Esophagus squamous epithelium (tissue), 5 donors: ENCODE data around the gene ATP6V0A4. TPM values are rescaled to one million over a fixed set of nuclear protein-coding genes. Genes with fewer than 3 reads are reported as not detected.

ENCODE experiments used
- DNase-seq: peaks from one replicate; lab custom pipeline; 2025; lab: John Stamatoyannopoulos, UW
- H3K27ac ChIP-seq, 4 donors: fragments of 200-600 bp; sonication (generic); one replicate each; pipeline ENCODE4 v1.5.1; 2016 to 2019; ENCODE audit warnings: mild to moderate bottlenecking in 1 of 4
- H3K27me3 ChIP-seq, 4 donors: fragments of 200-600 bp; sonication (generic); 1 replicate in 3 of 4; 2 replicates in 1 of 4; pipeline versions ENCODE4 v1.5.1 to v1.6.0; 2017 to 2021; ENCODE audit warnings: antibody characterized with exemption in 1 of 4
- H3K36me3 ChIP-seq, 3 donors: fragments of 200-600 bp; sonication (generic); one replicate each; pipeline ENCODE4 v1.5.1; 2016 to 2019
- H3K4me1 ChIP-seq, 3 donors: fragments of 200-600 bp; sonication (generic); one replicate each; pipeline ENCODE4 v1.5.1; 2017 to 2019
- H3K4me3 ChIP-seq, 4 donors: fragments of 200-600 bp; sonication (generic); 1 replicate in 3 of 4; 2 replicates in 1 of 4; pipeline ENCODE4 v1.5.1; 2016 to 2019; ENCODE audit warnings: mild to moderate bottlenecking in 2 of 4, moderate library complexity in 1 of 4
- H3K9me3 ChIP-seq, 3 donors: fragments of 200-600 bp; sonication (generic); one replicate each; pipeline ENCODE4 v1.5.1; 2016 to 2019
- CTCF ChIP-seq, 6 experiments: fragments of 450-650 bp in 4 of 6; fragments of 200-600 bp in 2 of 6; sonication (generic) in 2 of 6; IDR thresholded peaks; one replicate each; pipeline ENCODE4 v1.5.1; 2016 to 2019; ENCODE audit warnings: antibody characterized with exemption in 6 of 6, mild to moderate bottlenecking in 4 of 6, moderate library complexity in 4 of 6
- POLR2A ChIP-seq, 4 donors: fragments of 450-650 bp; IDR thresholded peaks; one replicate each; pipeline ENCODE4 v1.6.1; 2017; ENCODE audit warnings: antibody characterized with exemption in 4 of 4, mild to moderate bottlenecking in 4 of 4, moderate library complexity in 3 of 4
- WGBS, 2 donors: methylation state at CpG; one replicate each; pipeline ENCODE4 v1.1.5; 2018; 5-methylcytosine and 5-hydroxymethylcytosine counted together
- intact Hi-C: fragments of 100-400 bp; cut with DNase I; formaldehyde crosslinking; loops from one replicate; pipeline ENCODE4 v1.15.0; 2022
- total RNA-seq, 4 donors: library from RNA; depleted of rRNA; stranded (reverse); fragments of >200 nt; gene quantifications; one replicate each; pipeline ENCODE4 v1.1.0, GENCODE V29; 2016
- donor health status: DM: yes; HTN: yes; CAD: no.

ATP6V0A4 gene
- total RNA-seq, 4 donors from 2014 or later = 0.95 to 11.7 (median 5.6) TPM

DNA sequence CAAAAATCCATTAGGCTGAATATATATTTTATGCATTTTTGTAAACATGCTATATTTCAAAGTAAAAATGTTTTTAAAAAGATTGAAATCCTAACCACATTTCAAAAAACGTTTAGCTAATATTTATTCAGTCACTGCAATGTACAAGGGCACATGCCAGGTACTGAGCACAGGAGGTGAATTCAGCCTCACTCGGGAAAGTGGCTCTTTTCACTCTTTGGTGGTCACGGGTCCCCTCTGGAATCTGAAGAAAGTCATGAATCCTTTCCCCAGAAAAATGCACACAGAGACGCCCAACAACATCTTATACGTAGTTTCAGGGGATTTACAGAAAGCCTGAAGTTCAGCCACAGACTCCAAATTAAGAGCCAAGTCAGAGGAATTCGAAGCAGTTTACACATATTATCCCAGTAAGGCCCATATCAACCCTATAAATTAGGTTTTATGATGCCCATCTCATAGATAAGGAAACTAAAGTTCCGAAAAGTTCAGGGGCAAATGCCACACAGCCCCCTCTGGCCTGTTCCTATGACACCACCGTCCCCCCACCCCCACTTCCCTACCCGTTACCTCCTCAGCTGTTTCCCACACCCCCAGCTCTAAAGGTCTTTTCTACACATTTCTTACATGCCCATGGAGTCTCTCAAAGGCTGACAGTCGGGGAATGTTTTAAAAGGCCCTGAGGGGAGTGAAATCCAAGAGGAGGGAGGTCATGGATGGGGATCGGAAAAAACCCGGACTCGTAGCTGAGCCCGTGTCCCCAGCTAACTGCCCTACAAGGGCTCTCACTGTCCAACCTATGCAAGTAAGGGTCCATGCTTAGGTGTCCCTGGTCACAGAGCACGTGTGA, 87.2 kb downstream of the ATP6V0A4 start:
- no peaks in the 10 kb centered on the region for H3K4me1 ChIP-seq
- H3K27ac ChIP-seq = no peak overlapping the region
- intact Hi-C loops = no loop called here
- no peaks in the 10 kb centered on the region for H3K9me3 ChIP-seq
- no peaks in the 10 kb centered on the region for H3K36me3 ChIP-seq
- no peak overlapping the region for H3K4me3 ChIP-seq
- H3K27me3 ChIP-seq = peaks cover 0 to 6% (median 0%) of the 10 kb centered on the region in 4 donors
- 69% methylated on average over 10 to 12 of the region's 15 CpGs for WGBS, 2 donors
- DNase-seq = no peak
- no peak for TF ChIP-seq POLR2A (IDR thresholded peaks at IDR 0.05)
- no peak for TF ChIP-seq CTCF (IDR thresholded peaks at IDR 0.05)

DNA sequence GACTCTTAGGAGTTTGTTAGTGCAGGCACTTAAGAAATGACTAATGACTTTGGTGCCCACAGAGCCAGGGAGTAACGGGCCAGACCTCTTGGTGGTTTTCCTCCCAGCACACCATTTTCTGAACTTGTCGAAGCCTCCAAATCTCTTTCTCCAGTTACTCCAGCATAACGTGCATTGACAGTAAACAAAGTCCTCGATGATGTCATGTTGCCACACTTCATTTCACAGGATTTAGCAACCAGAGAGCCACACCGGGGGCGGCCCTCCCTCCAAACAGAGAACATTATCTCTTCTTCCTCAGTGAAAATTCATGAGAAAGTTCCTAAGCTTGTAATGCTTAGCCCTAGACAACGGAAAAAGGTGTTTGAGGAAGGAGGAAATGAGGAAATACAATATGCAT, 92.8 kb downstream of the ATP6V0A4 start:
- 23 to 35% methylated on average over 7 of the region's 7 CpGs for WGBS, 2 donors
- TF ChIP-seq POLR2A (IDR thresholded peaks at IDR 0.05) = no peak
- DNase-seq = no peak
- H3K4me3 ChIP-seq = no peak overlapping the region
- H3K4me1 ChIP-seq = no peaks in the 10 kb centered on the region
- H3K27me3 ChIP-seq = no peaks in the 10 kb centered on the region
- intact Hi-C loops = no loop called here
- H3K36me3 ChIP-seq = no peaks in the 10 kb centered on the region
- H3K9me3 ChIP-seq = no peaks in the 10 kb centered on the region
- no peak overlapping the region for H3K27ac ChIP-seq

DNA sequence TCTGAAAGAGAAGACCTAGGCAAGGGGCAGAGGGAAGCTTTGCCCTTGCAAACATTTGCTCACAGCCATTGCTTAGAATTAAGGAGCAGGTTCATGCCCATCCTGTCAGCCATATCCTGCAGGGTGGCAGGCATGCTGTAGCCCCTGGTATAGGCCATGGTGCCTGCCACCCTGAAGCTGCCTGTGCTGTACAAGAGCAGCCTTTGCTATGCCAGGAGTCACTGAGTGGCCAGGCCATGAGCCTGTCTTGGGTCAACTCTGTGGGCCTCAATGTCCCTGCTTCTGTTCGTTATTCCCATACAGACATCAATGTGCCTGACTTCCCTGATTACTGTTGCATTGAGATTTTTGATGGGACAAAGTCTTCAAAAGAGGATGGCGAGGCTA, 96.5 kb downstream of the ATP6V0A4 start:
- Histone ChIP-seq H3K36me3 (no peaks in the 10 kb centered on the region), H3K27ac (no peak overlapping the region), H3K27me3 (no peaks in the 10 kb centered on the region), H3K9me3 (no peaks in the 10 kb centered on the region), H3K4me3 (no peak overlapping the region), H3K4me1 (no peaks in the 10 kb centered on the region)
- 80 to 94% methylated on average over 2 of the region's 2 CpGs for whole genome bisulfite sequencing, 2 donors
- no peak for DNase-seq
- TF ChIP-seq CTCF (IDR thresholded peaks at IDR 0.05) (no peak), POLR2A (IDR thresholded peaks at IDR 0.05) (no peak)
- intact Hi-C loops = no loop called here

- intact Hi-C loops = no loop called here
- no peak within 1 kb of the TSS for H3K4me3 ChIP-seq
- 50 to 66% methylated on average over 6 to 7 of the region's 7 CpGs for WGBS, 2 donors
Observed at GRCh38 chr7:138700857-138701536, 97.0 kb downstream of the ATP6V0A4 start, which contains the start of gene SVOPL. TSS of gene SVOPL (minus strand) at chr7:138701362. CDS start at chr7:138679045, 22,317 bp downstream.

DNA sequence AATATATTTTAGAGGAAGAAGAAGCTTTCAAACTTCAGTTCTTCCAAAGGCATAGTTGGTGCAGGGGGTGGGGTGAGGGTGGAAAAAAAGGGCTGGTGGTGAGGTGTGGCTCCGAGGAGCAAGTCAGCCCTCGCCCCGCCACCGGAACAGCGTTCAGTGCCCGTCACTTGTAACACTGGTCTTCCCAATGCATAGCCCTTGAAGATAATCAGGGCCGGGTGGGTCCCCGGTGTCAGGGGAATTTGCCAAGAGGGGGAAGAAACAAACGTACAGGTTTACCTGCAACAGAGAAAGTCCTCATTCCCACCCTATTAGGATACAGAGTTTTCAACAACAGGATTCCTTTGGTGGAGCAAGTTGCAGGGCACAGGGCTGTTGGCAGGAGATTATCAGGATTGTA, 98.3 kb downstream of the ATP6V0A4 start:
- DNase-seq = no peak
- no peaks in the 10 kb centered on the region for H3K4me1 ChIP-seq
- TF ChIP-seq CTCF (IDR thresholded peaks at IDR 0.05) = no peak
- no peak for TF ChIP-seq POLR2A (IDR thresholded peaks at IDR 0.05)
- no peak overlapping the region for H3K27ac ChIP-seq
- H3K36me3 ChIP-seq = no peaks in the 10 kb centered on the region
- 46 to 61% methylated on average over 9 of the region's 9 CpGs for WGBS, 2 donors
- intact Hi-C loops = no loop called here
- no peak overlapping the region for H3K4me3 ChIP-seq
- no peaks in the 10 kb centered on the region for H3K9me3 ChIP-seq
- no peaks in the 10 kb centered on the region for H3K27me3 ChIP-seq

More at GRCh38 chr7:138700857-138701536, 97.0 kb downstream of the ATP6V0A4 start, which contains the start of gene SVOPL:
- DNase-seq = no peak
- Histone ChIP-seq H3K36me3 (no peaks in the 10 kb centered on the region), H3K27me3 (no peaks in the 10 kb centered on the region), H3K4me1 (no peaks in the 10 kb centered on the region), H3K9me3 (no peaks in the 10 kb centered on the region), H3K27ac (no peak within 1 kb of the TSS)
- TF ChIP-seq POLR2A (IDR thresholded peaks at IDR 0.05) = no peak
- TF ChIP-seq CTCF (IDR thresholded peaks at IDR 0.05) = no peak
